Mesenchymal stem cell (in vitro differentiated cells and primary cell): ENCODE measurements around the gene KCNJ1.

Source experiments
- DNase-seq: peaks from one replicate; pipeline ENCODE4 v3.0.0-alpha.2; 2013
- H2AFZ ChIP-seq: one replicate; pipeline ENCODE4 v1.6.1; 2013; ENCODE audit warnings: low read depth, mild to moderate bottlenecking, control low read depth, inconsistent platforms, low read length, moderate library complexity
- H2AK5ac ChIP-seq: 2 replicates; pipeline ENCODE4 v1.6.1; 2013; ENCODE audit warnings: low read length, moderate library complexity, mild to moderate bottlenecking, inconsistent platforms; ENCODE audit not compliant: severe bottlenecking
- H2BK120ac ChIP-seq: one replicate; pipeline ENCODE4 v1.6.1; 2013; ENCODE audit warnings: low read depth, mild to moderate bottlenecking, inconsistent platforms, low read length, moderate library complexity
- H2BK12ac ChIP-seq, 2 experiments: one replicate each; pipeline ENCODE4 v1.6.1; 2013; ENCODE audit warnings: inconsistent platforms in 2 of 2, low read length in 2 of 2, mild to moderate bottlenecking in 2 of 2, moderate library complexity in 2 of 2, control low read depth in 1 of 2
- H2BK15ac ChIP-seq: one replicate; pipeline ENCODE4 v1.6.1; 2013; ENCODE audit warnings: mild to moderate bottlenecking, low read depth, inconsistent platforms; ENCODE audit not compliant: poor library complexity, severe bottlenecking
- H2BK5ac ChIP-seq: 2 replicates; pipeline ENCODE4 v1.6.1; 2013; ENCODE audit warnings: low read depth, mild to moderate bottlenecking, low read length, control low read depth, inconsistent platforms; ENCODE audit not compliant: poor library complexity, severe bottlenecking
- H3K14ac ChIP-seq, 2 experiments: one replicate each; pipeline ENCODE4 v1.6.1; 2013; ENCODE audit warnings: inconsistent platforms in 2 of 2, low read length in 2 of 2, control low read depth in 1 of 2, mild to moderate bottlenecking in 1 of 2, moderate library complexity in 1 of 2
- H3K18ac ChIP-seq, 2 experiments: one replicate each; pipeline ENCODE4 v1.6.1; 2013; ENCODE audit warnings: inconsistent platforms in 2 of 2, low read length in 2 of 2, control low read depth in 1 of 2, low read depth in 1 of 2, mild to moderate bottlenecking in 1 of 2
- H3K23ac ChIP-seq, 2 experiments: one replicate each; pipeline ENCODE4 v1.6.1; 2013; ENCODE audit warnings: inconsistent platforms in 2 of 2, low read length in 2 of 2, mild to moderate bottlenecking in 2 of 2, moderate library complexity in 2 of 2, control low read depth in 1 of 2
- H3K27ac ChIP-seq: 2 replicates; pipeline ENCODE4 v1.5.1; 2013; ENCODE audit warnings: mild to moderate bottlenecking, moderate library complexity, low read length, control low read depth, inconsistent platforms; ENCODE audit not compliant: poor library complexity, severe bottlenecking
- H3K27me3 ChIP-seq, 2 experiments: 2 replicates each; pipeline versions ENCODE4 v1.6.1 to v1.7.0; 2013; ENCODE audit warnings: low read length in 2 of 2, mild to moderate bottlenecking in 2 of 2, moderate library complexity in 2 of 2, control low read depth in 1 of 2, inconsistent platforms in 1 of 2; ENCODE audit not compliant: control insufficient read depth in 1 of 2, insufficient read depth in 1 of 2
- H3K36me3 ChIP-seq, 2 experiments: 2 replicates each; pipeline versions ENCODE4 v1.6.1 to v1.7.0; 2013; ENCODE audit warnings: low read length in 2 of 2, control low read depth in 1 of 2, inconsistent platforms in 1 of 2, low read depth in 1 of 2, mild to moderate bottlenecking in 1 of 2; ENCODE audit not compliant: insufficient read depth in 2 of 2, control insufficient read depth in 1 of 2
- H3K4ac ChIP-seq, 2 experiments: one replicate each; pipeline ENCODE4 v1.6.1; 2013; ENCODE audit warnings: inconsistent platforms in 2 of 2, low read length in 2 of 2, mild to moderate bottlenecking in 2 of 2, moderate library complexity in 2 of 2, control low read depth in 1 of 2, low read depth in 1 of 2
- H3K4me1 ChIP-seq: 2 replicates; pipeline ENCODE4 v1.6.1; 2013; ENCODE audit warnings: low read depth, low read length, control low read depth; ENCODE audit not compliant: control insufficient read depth, insufficient read depth
- H3K4me2 ChIP-seq: 2 replicates; pipeline ENCODE4 v1.6.1; 2013; ENCODE audit warnings: low read length, mild to moderate bottlenecking, inconsistent platforms; ENCODE audit not compliant: poor library complexity, severe bottlenecking
- H3K4me3 ChIP-seq, 2 experiments: 2 replicates each; pipeline versions ENCODE4 v1.5.1 to v1.7.0; 2013; ENCODE audit warnings: low read length in 2 of 2, mild to moderate bottlenecking in 2 of 2, control low read depth in 1 of 2, low read depth in 1 of 2; ENCODE audit not compliant: insufficient read depth in 1 of 2
- H3K79me1 ChIP-seq: replicated peaks from 2 replicates; pipeline ENCODE4 v1.6.1; 2013; ENCODE audit warnings: mild to moderate bottlenecking, control low read depth, low read length, inconsistent platforms; ENCODE audit not compliant: poor library complexity, severe bottlenecking
- H3K9ac ChIP-seq: 2 replicates; pipeline ENCODE4 v1.7.0; 2013; ENCODE audit warnings: mild to moderate bottlenecking, low read length, moderate library complexity
- H3K9me3 ChIP-seq: 2 replicates; pipeline ENCODE4 v1.7.0; 2013; ENCODE audit warnings: mild to moderate bottlenecking, low read length; ENCODE audit not compliant: control insufficient read depth
- H4K8ac ChIP-seq: one replicate; pipeline ENCODE4 v1.6.1; 2013; ENCODE audit warnings: inconsistent platforms, mild to moderate bottlenecking, low read length, moderate library complexity
- H4K91ac ChIP-seq: one replicate; pipeline ENCODE4 v1.6.1; 2013; ENCODE audit warnings: mild to moderate bottlenecking, low read length, inconsistent platforms
- WGBS: methylation state at CpG from one replicate; pipeline ENCODE4 v1.1.7; 2013; ENCODE audit warnings: mixed read lengths; 5-methylcytosine and 5-hydroxymethylcytosine counted together

KCNJ1 gene

GRCh38 chr11:128803449-128804245 lies 63.4 kb downstream of the KCNJ1 start:
- Histone ChIP-seq H4K91ac (no peak overlapping the region), H3K4ac (no peak overlapping the region), H3K18ac (no peak overlapping the region), H3K27me3 (no peaks in the 10 kb centered on the region), H3K79me1 (no peaks in the 10 kb centered on the region), H2BK15ac (no peak overlapping the region), H3K4me2 (no peak overlapping the region), H3K4me1 (no peaks in the 10 kb centered on the region), H2AFZ (no peak overlapping the region), H3K14ac (no peak overlapping the region), H4K8ac (no peak overlapping the region), H3K27ac (no peak overlapping the region), H3K9ac (no peak overlapping the region), H3K9me3 (no peaks in the 10 kb centered on the region), H2BK12ac (no peak overlapping the region), H3K36me3 (no peaks in the 10 kb centered on the region), H2BK120ac (no peak overlapping the region), H2AK5ac (no peak overlapping the region), H3K4me3 (no peak overlapping the region), H3K23ac (no peak overlapping the region), H2BK5ac (no peak overlapping the region)
- DNase-seq: no peak
- 72% methylated on average over 6 of the region's 6 CpGs for WGBS

GRCh38 chr11:128803011-128803410 lies 64.1 kb downstream of the KCNJ1 start:
- H3K79me1 ChIP-seq: no peaks in the 10 kb centered on the region
- H3K27ac ChIP-seq: no peak overlapping the region
- H2BK12ac ChIP-seq: no peak overlapping the region
- no peak overlapping the region for H3K14ac ChIP-seq
- no peak overlapping the region for H3K23ac ChIP-seq
- H2BK5ac ChIP-seq: no peak overlapping the region
- WGBS: 84% methylated on average over 4 of the region's 4 CpGs
- no peaks in the 10 kb centered on the region for H3K27me3 ChIP-seq
- H3K9me3 ChIP-seq: no peaks in the 10 kb centered on the region
- H4K8ac ChIP-seq: no peak overlapping the region
- H2BK15ac ChIP-seq: no peak overlapping the region
- H3K9ac ChIP-seq: no peak overlapping the region
- H3K4me3 ChIP-seq: no peak overlapping the region
- no peak overlapping the region for H2AFZ ChIP-seq
- H3K4me2 ChIP-seq: no peak overlapping the region
- H3K4me1 ChIP-seq: no peaks in the 10 kb centered on the region
- no peak for DNase-seq
- H3K18ac ChIP-seq: no peak overlapping the region
- no peak overlapping the region for H3K4ac ChIP-seq
- H2BK120ac ChIP-seq: no peak overlapping the region
- H3K36me3 ChIP-seq: no peaks in the 10 kb centered on the region
- H2AK5ac ChIP-seq: no peak overlapping the region
- no peak overlapping the region for H4K91ac ChIP-seq

- no peak overlapping the region for H3K9ac ChIP-seq
- no peak overlapping the region for H3K23ac ChIP-seq
- H3K4ac ChIP-seq: no peak overlapping the region
- no peaks in the 10 kb centered on the region for H3K9me3 ChIP-seq
- H2AK5ac ChIP-seq: no peak overlapping the region
- H2BK12ac ChIP-seq: no peak overlapping the region
- H2BK15ac ChIP-seq: no peak overlapping the region
- H2BK5ac ChIP-seq: no peak overlapping the region
- no peaks in the 10 kb centered on the region for H3K79me1 ChIP-seq
- no peak overlapping the region for H3K4me2 ChIP-seq
- whole genome bisulfite sequencing: 64% methylated on average over 4 of the region's 4 CpGs
- H3K27me3 ChIP-seq: no peaks in the 10 kb centered on the region
- H4K91ac ChIP-seq: no peak overlapping the region
- H2AFZ ChIP-seq: no peak overlapping the region
- no peak overlapping the region for H3K4me3 ChIP-seq
- H3K27ac ChIP-seq: no peak overlapping the region
- H3K18ac ChIP-seq: no peak overlapping the region
- no peaks in the 10 kb centered on the region for H3K4me1 ChIP-seq
- no peaks in the 10 kb centered on the region for H3K36me3 ChIP-seq
- H4K8ac ChIP-seq: peak overlapping the region; percentile 36
- H3K14ac ChIP-seq: no peak overlapping the region
- no peak overlapping the region for H2BK120ac ChIP-seq
- peak; percentile 53 for DNase-seq
Observed at GRCh38 chr11:128802358-128802981, 64.6 kb downstream of the KCNJ1 start.

GRCh38 chr11:128800871-128801417 lies 66.2 kb downstream of the KCNJ1 start:
- H3K79me1 ChIP-seq: no peaks in the 10 kb centered on the region
- no peak overlapping the region for H3K23ac ChIP-seq
- no peak overlapping the region for H2BK15ac ChIP-seq
- H3K4ac ChIP-seq: no peak overlapping the region
- H3K9ac ChIP-seq: no peak overlapping the region
- no peak overlapping the region for H3K27ac ChIP-seq
- no peaks in the 10 kb centered on the region for H3K9me3 ChIP-seq
- H4K91ac ChIP-seq: no peak overlapping the region
- H2AFZ ChIP-seq: no peak overlapping the region
- H2BK5ac ChIP-seq: no peak overlapping the region
- 93% methylated on average over 8 of the region's 8 CpGs for WGBS
- no peak overlapping the region for H3K18ac ChIP-seq
- no peak for DNase-seq
- no peak overlapping the region for H2BK120ac ChIP-seq
- no peaks in the 10 kb centered on the region for H3K27me3 ChIP-seq
- no peaks in the 10 kb centered on the region for H3K4me1 ChIP-seq
- no peak overlapping the region for H2AK5ac ChIP-seq
- H3K14ac ChIP-seq: no peak overlapping the region
- H2BK12ac ChIP-seq: no peak overlapping the region
- H4K8ac ChIP-seq: no peak overlapping the region
- no peak overlapping the region for H3K4me3 ChIP-seq
- H3K36me3 ChIP-seq: no peaks in the 10 kb centered on the region
- H3K4me2 ChIP-seq: no peak overlapping the region
